GM10266 (cell line): ENCODE measurements around the gene APP.
"Not testable (repeated sequence)": the region's sequence is repeated elsewhere in the genome, so short reads cannot be mapped to it uniquely, and the experiment has no call there.

Source experiments
- DNase-seq: peaks from one replicate; pipeline ENCODE4 v3.0.0; 2012; ENCODE audit errors: extremely low spot score
- TF ChIP-seq, protein P1 (sequence below): IDR thresholded peaks from 2 replicates; pipeline ENCODE4 v1.5.1; 2012; ENCODE audit warnings: mild to moderate bottlenecking, low read depth; ENCODE audit not compliant: control insufficient read depth, insufficient read depth; ENCODE audit errors: missing control alignments

APP gene

DNA sequence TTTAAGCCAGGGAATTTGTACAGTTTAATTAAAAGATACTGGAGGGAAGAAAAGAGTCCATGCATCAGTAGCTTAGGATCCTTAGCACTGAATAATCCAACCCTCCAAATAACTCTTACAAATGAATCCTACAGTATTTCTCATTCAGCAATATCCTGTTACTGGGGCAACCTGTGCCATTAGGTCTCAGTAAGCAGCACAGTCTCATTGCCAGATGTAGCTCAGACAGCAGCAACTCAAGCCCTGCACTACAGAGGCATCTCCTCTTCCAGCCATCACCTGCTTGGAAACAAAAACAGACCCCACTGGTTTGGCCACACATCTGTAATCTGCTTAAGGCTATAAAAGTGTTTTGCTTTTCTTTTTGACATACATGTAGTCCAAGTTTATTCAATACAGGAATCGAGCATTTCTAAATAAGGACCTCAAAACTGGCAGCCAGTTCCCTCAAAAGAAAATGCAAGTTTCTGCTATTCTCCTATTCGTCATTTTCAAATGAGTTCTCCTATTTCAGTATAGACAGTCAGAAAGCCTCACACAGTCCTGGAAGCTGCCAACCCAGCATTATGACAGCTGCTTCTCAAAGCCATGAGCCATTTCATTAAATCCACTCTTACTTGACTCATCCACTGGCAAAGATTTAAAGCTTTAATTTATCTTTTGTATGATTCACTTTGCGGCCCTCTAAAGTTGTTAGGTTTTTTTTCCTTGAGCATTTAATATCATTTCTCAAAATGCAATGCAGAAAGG, 129.0 kb downstream of the APP start:
- DNase-seq = no peak
- TF ChIP-seq, protein P1, sequence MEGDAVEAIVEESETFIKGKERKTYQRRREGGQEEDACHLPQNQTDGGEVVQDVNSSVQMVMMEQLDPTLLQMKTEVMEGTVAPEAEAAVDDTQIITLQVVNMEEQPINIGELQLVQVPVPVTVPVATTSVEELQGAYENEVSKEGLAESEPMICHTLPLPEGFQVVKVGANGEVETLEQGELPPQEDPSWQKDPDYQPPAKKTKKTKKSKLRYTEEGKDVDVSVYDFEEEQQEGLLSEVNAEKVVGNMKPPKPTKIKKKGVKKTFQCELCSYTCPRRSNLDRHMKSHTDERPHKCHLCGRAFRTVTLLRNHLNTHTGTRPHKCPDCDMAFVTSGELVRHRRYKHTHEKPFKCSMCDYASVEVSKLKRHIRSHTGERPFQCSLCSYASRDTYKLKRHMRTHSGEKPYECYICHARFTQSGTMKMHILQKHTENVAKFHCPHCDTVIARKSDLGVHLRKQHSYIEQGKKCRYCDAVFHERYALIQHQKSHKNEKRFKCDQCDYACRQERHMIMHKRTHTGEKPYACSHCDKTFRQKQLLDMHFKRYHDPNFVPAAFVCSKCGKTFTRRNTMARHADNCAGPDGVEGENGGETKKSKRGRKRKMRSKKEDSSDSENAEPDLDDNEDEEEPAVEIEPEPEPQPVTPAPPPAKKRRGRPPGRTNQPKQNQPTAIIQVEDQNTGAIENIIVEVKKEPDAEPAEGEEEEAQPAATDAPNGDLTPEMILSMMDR = no peak

DNA sequence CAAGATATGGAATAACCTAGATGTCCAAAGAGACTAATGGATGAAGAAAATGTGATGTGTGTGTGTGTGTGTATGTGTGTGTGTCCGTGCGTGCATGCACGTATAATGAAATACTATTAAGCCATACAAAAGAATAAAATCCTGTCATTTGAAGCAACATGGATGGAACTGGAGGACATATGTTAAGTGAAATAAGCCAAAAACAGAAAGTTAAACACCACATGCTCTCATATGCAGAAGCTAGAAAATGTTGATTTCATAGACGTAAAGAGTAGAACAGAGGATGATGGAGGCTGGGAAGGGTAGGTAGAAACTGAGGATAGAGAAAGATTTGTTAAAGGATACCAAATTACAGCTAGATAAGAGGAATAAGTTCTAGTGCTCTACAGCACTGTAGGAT, 133.7 kb downstream of the APP start:
- no peak for DNase-seq
- TF ChIP-seq, protein P1 = no peak

DNA sequence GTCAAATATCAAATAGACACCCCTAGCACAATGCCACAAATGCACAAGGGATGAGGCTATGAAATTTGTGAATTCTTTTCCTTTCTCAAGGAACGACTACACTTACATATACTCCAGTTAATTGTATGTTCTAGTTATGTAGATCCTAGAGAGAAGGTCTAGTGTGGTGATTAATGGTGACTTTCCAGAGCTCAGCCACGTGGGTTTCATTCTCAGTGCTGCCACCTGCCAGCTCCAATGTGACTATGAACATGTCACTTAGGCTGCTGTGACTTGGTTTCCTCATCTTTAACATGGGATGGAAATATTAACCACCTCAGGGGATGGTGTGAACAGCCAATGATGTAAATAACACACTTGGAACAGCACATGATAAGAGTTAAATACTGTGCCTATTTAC, 138.3 kb downstream of the APP start:
- no peak for DNase-seq
- TF ChIP-seq, protein P1 = no peak

DNA sequence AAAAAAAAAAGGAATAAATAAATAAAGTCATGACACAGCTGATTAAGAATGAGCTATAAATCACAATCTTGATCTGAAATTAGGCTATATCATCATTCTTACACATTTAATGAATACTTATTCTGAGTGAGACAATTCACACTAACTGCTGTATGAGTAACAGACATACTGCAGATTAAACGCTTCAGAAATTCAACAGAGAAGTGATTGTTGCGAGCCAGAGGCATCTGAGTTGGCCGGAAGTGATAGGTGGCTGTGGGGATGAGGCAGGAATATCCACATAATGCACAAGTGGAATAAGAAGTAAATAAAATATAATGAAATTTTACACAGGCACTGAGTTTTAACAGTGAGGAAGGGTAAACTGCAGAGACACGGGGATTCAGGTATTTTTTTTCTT, 142.4 kb downstream of the APP start:
- DNase-seq = no peak

DNA sequence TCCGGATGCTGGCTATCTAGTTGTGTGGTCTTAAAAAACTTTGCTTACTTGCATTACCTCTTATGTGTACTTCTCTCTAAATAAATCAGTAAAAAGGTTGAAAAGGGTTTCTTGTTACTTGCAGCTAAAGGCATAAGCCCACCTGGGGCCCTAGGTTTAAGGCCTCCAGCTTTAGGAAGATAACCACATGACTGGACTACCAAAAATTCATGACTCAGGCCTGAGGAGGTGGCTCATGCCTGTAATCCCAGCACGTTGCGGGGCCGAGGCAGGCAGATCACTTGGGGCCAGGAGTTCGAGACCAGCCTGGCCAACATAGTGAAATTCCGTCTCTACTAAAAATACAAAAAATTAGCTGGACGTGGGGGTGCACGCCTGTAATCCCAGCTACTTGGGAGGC, 142.9 kb downstream of the APP start:
- DNase-seq = no peak
- TF ChIP-seq, protein P1 = no peak

More for the DNA sequence above, 142.4 kb downstream of the APP start:
- TF ChIP-seq, protein P1 = no peak

DNA sequence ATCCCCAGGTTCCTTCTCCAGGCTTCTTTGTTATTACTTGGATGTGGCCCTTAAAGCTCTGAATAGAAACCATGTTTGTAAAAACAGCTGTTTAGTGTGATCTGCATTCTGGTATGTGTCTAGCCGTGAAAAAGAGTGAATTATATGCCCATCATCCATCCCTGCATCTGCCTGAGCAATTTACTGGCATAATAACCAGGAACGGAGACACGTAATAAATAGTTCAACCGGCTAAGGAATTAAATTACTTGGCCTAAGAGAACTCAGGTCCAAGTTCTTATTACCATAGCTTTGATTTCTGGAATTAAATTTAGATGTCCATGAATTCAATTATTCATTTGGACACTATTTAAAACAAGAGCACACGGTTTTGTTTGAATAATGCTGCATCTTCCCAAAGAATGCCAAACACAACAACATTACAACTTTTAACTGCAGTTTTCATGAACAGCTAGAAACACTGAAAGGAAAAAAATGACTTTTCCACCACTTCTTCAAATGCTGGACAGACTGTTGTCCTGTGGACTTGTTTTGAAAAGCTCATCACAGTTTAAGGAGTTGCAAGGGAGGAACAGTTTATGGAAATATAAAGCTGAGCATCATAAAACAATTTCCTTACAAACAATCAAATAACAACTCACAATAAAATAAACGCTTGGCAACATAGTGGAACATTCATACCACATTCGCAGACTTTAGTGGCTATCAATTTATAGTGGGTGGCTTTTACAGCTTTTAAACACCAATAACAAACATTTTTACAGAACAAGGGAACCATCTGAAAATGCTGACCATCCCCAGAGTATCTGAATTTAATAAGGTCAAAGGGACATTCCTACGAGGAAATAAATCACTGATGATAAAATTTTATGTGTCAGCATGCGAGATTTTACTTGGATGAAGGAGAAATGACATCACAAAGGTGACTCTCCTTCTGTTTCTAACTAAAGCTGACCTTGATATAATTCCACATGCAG, 144.7 kb downstream of the APP start:
- TF ChIP-seq, protein P1 = no peak
- no peak for DNase-seq

DNA sequence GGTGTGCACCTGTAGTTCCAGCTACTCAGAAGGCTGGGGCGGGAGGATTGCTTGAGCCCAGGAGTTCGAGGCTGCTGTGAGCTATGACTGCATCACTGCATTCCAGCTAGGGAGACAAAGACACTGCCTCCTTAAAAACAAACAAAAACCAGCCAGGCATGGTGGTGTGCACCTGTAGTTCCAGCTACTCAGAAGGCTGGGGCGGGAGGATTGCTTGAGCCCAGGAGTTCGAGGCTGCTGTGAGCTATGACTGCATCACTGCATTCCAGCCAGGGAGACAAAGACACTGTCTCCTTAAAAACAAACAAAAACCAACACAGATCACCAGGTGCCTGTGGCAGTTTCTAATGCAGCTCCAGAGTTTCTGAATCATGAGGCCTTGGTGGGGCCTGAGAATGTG, 147.2 kb downstream of the APP start:
- DNase-seq = not testable (repeated sequence)

DNA sequence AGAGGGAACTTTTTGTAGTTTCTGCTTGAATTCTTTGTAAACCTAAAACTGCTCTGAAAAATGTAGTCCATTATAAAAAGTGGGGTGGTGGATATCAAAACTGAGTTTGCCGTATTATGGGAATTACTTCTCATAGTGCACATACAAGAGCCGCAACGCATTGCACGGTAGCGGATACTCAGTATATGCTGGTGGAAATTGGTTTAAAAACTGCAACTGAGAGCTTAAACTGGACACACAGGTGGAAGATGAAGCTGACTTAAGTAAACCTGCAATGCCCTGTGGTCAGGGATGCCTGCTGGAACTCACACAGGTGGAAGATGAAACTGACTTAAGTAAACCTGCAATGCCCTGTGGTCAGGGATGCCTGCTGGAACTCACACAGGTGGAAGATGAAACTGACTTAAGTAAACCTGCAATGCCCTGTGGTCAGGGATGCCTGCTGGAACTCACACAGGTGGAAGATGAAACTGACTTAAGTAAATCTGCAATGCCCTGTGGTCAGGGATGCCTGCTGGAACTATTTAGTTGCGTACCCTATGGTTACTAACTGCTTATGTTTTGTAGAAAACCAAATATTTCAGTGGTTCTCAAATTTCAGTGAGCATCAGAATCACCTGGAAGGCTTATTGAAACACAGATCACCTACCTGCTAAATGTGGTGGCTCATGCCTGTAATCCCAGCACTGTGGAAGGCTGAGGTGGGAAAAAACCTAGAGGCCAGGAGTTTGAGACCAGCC, 147.8 kb downstream of the APP start:
- not testable (repeated sequence) for DNase-seq
